Measurements from ENCODE around the gene RPL38.

Gene RPL38

DNA sequence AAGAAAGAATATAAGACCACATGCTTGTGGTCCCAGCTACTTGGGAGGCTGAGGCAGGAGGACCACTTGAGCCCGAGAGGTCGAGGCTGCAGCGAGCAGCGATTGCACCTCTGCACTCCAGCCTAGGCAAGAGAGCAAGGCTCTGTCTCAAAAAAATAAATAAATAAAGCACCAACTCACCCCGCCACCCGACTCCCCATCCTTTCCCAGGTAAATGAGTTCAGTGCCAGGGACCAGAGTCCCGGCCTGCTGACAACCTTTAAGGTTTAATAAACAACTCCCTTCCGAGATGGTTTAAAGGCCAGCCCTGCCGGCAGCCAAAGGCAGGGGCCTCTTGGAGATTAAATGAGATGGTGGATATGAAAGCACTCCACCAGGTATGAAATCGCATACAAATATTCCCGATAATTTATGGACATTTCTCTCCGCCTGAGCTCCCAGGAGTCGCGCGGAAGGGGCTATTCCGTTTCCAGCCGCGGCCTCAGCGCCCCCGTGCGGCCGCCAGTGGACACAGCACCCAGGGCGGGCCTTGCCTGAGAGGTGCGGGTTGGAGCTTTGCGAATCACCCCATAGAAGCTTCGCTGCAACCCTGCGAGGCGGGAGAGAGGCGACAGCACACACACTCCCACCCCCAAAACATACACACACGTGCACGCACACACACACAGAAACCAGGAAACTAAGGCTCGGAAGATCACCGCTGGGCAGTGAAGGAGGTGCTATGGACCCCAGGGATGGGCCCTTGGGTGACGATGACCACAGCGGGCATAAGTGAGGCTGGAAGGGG lies 4.0 kb upstream of the RPL38 start:
- no peak overlapping the region for H3K4me3 ChIP-seq (ENCODE audit: low read length)
- DNase-seq (ENCODE audit: low read depth): peak; percentile 62
- TF ChIP-seq, protein P1, sequence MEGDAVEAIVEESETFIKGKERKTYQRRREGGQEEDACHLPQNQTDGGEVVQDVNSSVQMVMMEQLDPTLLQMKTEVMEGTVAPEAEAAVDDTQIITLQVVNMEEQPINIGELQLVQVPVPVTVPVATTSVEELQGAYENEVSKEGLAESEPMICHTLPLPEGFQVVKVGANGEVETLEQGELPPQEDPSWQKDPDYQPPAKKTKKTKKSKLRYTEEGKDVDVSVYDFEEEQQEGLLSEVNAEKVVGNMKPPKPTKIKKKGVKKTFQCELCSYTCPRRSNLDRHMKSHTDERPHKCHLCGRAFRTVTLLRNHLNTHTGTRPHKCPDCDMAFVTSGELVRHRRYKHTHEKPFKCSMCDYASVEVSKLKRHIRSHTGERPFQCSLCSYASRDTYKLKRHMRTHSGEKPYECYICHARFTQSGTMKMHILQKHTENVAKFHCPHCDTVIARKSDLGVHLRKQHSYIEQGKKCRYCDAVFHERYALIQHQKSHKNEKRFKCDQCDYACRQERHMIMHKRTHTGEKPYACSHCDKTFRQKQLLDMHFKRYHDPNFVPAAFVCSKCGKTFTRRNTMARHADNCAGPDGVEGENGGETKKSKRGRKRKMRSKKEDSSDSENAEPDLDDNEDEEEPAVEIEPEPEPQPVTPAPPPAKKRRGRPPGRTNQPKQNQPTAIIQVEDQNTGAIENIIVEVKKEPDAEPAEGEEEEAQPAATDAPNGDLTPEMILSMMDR (IDR thresholded peaks at IDR 0.05; ENCODE audit: insufficient read depth, low read depth, low read length, missing control alignments): peak; percentile 93

DNA sequence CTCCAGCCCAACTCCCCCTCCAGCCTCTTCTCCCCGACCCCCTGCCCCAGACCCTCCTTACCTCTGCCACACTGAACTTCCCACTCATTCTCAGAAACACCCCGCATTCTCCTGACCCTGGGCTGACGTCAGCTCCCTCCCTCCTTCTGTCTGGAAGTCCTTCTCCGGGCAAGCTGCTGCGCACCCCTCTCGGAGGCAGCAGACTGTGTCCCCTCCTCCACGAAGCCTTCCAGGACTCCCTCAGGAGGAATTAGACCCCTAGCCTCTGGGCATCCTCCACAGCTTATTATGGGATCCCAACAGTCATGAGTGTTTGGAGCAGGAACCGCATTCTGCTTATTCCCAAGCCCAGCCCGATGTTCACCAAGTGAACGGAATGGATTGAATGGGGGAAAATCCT lies 3.4 kb upstream of the RPL38 start:
- DNase-seq (ENCODE audit: low read depth): no peak
- H3K4me3 ChIP-seq (ENCODE audit: low read length): no peak overlapping the region
- TF ChIP-seq, protein P1 (IDR thresholded peaks at IDR 0.05; ENCODE audit: insufficient read depth, low read depth, low read length, missing control alignments): no peak

- TF ChIP-seq, protein P1 (IDR thresholded peaks at IDR 0.05; ENCODE audit: insufficient read depth, low read depth, low read length, missing control alignments): no peak
- H3K4me3 ChIP-seq (ENCODE audit: low read length): no peak overlapping the region
- DNase-seq (ENCODE audit: low read depth): peak; percentile 66
Observed at GRCh38 chr17:74201250-74201649, 2.2 kb upstream of the RPL38 start.

GRCh38 chr17:74201948-74202347 lies 1.5 kb upstream of the RPL38 start:
- no peak overlapping the region for H3K4me3 ChIP-seq (ENCODE audit: low read length)
- TF ChIP-seq, protein P1 (IDR thresholded peaks at IDR 0.05; ENCODE audit: insufficient read depth, low read depth, low read length, missing control alignments): no peak
- DNase-seq (ENCODE audit: low read depth): no peak

DNA sequence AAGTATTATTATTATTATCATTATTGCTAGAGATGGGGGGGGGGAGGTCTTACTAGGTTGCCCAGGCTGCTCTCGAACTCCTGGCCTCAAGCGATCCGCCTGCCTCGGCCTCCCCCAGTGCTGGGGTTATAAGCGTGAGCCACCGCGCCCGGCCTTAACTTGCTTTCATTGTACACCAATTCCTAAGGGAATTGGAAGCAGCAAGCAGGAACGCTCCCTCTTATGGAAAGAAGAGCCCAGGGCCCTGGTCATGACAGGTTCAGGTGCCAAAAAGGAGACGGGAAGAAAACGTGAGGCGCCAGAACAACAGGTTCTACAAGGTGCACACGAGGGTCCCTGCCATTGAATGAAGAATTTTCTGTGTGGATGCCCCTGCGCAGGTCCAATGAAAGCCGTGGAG lies 540 bp upstream of the RPL38 start:
- DNase-seq (ENCODE audit: low read depth): peak; percentile 19
- TF ChIP-seq, protein P1 (IDR thresholded peaks at IDR 0.05; ENCODE audit: insufficient read depth, low read depth, low read length, missing control alignments): no peak
- H3K4me3 ChIP-seq (ENCODE audit: low read length): peak overlapping the region; percentile 98

DNA sequence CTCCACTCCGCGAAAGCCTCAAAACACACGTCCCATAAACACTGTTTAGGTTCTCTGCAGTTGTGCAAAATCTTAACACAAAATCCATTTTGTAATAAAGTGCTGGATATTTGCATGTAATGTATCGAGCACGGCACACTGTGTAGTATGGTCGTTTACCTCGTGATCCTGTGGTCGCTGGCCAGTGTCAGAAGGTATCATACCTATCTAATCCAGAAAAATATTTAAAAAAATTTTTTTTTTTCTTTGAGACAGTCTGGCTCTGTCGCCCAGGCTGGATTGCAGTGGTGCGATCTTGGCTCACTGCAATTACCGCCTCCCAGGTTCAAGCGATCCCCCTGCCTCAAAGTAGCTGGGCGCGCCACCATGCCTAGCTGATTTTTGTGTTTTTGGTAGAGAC lies 996 bp downstream of the RPL38 start:
- TF ChIP-seq, protein P1 (IDR thresholded peaks at IDR 0.05; ENCODE audit: insufficient read depth, low read depth, low read length, missing control alignments): no peak
- peak overlapping the region; percentile 98 for H3K4me3 ChIP-seq (ENCODE audit: low read length)
- DNase-seq (ENCODE audit: low read depth): no peak

DNA sequence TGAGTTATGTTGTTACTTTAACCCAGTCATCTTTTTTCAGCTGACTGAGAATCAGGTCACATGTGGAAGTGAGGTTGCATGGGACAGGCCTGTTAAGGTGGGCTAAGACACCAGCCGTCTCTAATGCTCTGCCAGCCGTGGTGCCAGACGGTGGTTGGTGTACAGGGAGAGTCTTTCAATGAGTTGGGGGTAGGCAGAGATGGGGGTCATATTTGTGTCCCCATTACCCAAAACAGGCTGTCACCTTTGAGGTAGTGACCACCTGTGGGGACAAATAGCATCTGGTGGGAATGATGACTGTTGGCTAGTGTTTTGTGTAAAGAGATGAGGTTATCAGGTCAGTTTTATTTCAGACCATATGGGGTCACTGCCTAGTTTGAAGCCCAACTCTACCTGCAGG lies 1.8 kb downstream of the RPL38 start:
- TF ChIP-seq, protein P1 (IDR thresholded peaks at IDR 0.05; ENCODE audit: insufficient read depth, low read depth, low read length, missing control alignments): no peak
- H3K4me3 ChIP-seq (ENCODE audit: low read length): peak overlapping the region; percentile 98
- no peak for DNase-seq (ENCODE audit: low read depth)

All from epithelial cell of esophagus (primary cell).